SK-N-SH (cell line): ENCODE measurements around the gene ZC3H18.

Source experiments
- EP300 ChIP-seq, 2 experiments: IDR thresholded peaks; 2 replicates each; pipeline versions ENCODE4 v1.4.0 to v1.6.1; 2012; ENCODE audit warnings: borderline replicate concordance in 1 of 2, low read depth in 1 of 2, low read length in 1 of 2
- JUND ChIP-seq: IDR thresholded peaks from 2 replicates; pipeline ENCODE4 v1.4.0; 2012
- RCOR1 ChIP-seq: fragments of 150-350 bp; IDR thresholded peaks from 2 replicates; pipeline ENCODE4 v1.6.1; 2017; ENCODE audit warnings: antibody characterized with exemption, low read length
- RFX5 ChIP-seq: IDR thresholded peaks from 2 replicates; pipeline ENCODE4 v1.6.1; 2012; ENCODE audit warnings: mild to moderate bottlenecking, improper control_type of control experiment, low read length
- SIN3A ChIP-seq: IDR thresholded peaks from 2 replicates; pipeline ENCODE4 v1.6.1; 2012; ENCODE audit warnings: low read depth, mild to moderate bottlenecking, low read length, moderate library complexity, borderline replicate concordance
- TF ChIP-seq, protein P1 (sequence below): fragments of 200-600 bp; sonication (generic); IDR thresholded peaks from 2 replicates; pipeline ENCODE4 v1.6.1; 2017; ENCODE audit warnings: antibody characterized with exemption, mild to moderate bottlenecking, moderate library complexity
- TF ChIP-seq, protein P2 (sequence below): fragments of 150-350 bp; IDR thresholded peaks from 2 replicates; pipeline ENCODE4 v1.6.1; 2016; ENCODE audit warnings: mild to moderate bottlenecking, low read depth, low read length
- TF ChIP-seq, protein P3 (sequence below): IDR thresholded peaks from 2 replicates; pipeline ENCODE4 v1.6.1; 2012; ENCODE audit warnings: mild to moderate bottlenecking, low read depth, low read length, moderate library complexity

- TF ChIP-seq, protein P1, sequence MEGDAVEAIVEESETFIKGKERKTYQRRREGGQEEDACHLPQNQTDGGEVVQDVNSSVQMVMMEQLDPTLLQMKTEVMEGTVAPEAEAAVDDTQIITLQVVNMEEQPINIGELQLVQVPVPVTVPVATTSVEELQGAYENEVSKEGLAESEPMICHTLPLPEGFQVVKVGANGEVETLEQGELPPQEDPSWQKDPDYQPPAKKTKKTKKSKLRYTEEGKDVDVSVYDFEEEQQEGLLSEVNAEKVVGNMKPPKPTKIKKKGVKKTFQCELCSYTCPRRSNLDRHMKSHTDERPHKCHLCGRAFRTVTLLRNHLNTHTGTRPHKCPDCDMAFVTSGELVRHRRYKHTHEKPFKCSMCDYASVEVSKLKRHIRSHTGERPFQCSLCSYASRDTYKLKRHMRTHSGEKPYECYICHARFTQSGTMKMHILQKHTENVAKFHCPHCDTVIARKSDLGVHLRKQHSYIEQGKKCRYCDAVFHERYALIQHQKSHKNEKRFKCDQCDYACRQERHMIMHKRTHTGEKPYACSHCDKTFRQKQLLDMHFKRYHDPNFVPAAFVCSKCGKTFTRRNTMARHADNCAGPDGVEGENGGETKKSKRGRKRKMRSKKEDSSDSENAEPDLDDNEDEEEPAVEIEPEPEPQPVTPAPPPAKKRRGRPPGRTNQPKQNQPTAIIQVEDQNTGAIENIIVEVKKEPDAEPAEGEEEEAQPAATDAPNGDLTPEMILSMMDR: no peak
- TF ChIP-seq EP300 (IDR thresholded peaks at IDR 0.05; ENCODE audit: borderline replicate concordance in 1 of 2, low read depth in 1 of 2, low read length in 1 of 2): no peak
- no peak for TF ChIP-seq RFX5
- TF ChIP-seq, protein P2, sequence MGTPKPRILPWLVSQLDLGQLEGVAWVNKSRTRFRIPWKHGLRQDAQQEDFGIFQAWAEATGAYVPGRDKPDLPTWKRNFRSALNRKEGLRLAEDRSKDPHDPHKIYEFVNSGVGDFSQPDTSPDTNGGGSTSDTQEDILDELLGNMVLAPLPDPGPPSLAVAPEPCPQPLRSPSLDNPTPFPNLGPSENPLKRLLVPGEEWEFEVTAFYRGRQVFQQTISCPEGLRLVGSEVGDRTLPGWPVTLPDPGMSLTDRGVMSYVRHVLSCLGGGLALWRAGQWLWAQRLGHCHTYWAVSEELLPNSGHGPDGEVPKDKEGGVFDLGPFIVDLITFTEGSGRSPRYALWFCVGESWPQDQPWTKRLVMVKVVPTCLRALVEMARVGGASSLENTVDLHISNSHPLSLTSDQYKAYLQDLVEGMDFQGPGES: no peak
- no peak for TF ChIP-seq JUND
- TF ChIP-seq RCOR1: no peak
- TF ChIP-seq, protein P3, sequence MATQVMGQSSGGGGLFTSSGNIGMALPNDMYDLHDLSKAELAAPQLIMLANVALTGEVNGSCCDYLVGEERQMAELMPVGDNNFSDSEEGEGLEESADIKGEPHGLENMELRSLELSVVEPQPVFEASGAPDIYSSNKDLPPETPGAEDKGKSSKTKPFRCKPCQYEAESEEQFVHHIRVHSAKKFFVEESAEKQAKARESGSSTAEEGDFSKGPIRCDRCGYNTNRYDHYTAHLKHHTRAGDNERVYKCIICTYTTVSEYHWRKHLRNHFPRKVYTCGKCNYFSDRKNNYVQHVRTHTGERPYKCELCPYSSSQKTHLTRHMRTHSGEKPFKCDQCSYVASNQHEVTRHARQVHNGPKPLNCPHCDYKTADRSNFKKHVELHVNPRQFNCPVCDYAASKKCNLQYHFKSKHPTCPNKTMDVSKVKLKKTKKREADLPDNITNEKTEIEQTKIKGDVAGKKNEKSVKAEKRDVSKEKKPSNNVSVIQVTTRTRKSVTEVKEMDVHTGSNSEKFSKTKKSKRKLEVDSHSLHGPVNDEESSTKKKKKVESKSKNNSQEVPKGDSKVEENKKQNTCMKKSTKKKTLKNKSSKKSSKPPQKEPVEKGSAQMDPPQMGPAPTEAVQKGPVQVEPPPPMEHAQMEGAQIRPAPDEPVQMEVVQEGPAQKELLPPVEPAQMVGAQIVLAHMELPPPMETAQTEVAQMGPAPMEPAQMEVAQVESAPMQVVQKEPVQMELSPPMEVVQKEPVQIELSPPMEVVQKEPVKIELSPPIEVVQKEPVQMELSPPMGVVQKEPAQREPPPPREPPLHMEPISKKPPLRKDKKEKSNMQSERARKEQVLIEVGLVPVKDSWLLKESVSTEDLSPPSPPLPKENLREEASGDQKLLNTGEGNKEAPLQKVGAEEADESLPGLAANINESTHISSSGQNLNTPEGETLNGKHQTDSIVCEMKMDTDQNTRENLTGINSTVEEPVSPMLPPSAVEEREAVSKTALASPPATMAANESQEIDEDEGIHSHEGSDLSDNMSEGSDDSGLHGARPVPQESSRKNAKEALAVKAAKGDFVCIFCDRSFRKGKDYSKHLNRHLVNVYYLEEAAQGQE: no peak
- no peak for TF ChIP-seq SIN3A
Observed at GRCh38 chr16:88593489-88593888, 23.3 kb downstream of the ZC3H18 start.
